Sigmoid colon (tissue), 4 donors: ENCODE measurements around the gene DIP2C.

Source experiments
- CTCF ChIP-seq, 4 experiments: fragments of 450-650 bp in 3 of 4; fragments of 200-600 bp in 1 of 4; IDR thresholded peaks; one replicate each; pipeline ENCODE4 v1.5.1; 2016 to 2019; ENCODE audit warnings: antibody characterized with exemption in 4 of 4, mild to moderate bottlenecking in 3 of 4, moderate library complexity in 2 of 4
- POLR2A ChIP-seq, 2 donors: fragments of 450-650 bp; IDR thresholded peaks; one replicate each; pipeline ENCODE4 v1.6.1; 2016; ENCODE audit warnings: antibody characterized with exemption in 2 of 2, mild to moderate bottlenecking in 2 of 2, moderate library complexity in 2 of 2
- POLR2AphosphoS5 ChIP-seq, 4 donors: sonication (generic); formaldehyde crosslinking; IDR thresholded peaks; one replicate each; pipeline ENCODE4 v1.6.1; 2017; ENCODE audit warnings: antibody characterized with exemption in 4 of 4

DNA sequence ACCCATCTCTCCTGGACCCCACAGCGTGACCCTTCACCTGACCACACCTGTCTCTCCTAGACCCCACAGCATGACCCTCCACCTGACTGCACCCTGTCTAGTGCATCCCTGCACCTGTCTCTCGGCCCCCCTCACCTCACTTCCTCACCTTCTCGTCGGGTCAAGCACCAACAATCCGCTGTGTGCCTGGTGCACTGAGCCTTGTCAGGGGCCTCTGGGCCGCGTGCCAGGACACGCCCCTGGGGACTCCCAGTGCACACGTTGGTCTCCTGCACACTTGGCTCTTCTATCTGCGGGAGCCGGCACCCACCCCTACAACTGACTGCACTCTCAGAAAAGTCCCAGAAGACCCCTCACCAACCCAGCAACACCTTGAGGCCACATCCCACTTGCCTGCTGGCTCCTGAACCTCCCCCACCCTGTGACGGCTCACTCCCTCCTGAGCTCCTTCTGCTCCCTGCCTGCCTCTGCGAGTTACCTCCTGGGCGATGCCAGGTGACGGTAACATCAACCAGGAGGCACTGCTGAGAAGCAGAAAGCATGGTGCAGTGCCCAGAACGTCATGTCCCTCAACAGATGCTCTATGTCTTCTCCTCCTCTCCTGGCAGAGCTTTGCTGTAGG is 147.6 kb downstream of the DIP2C start:
- no peak for TF ChIP-seq POLR2A (IDR thresholded peaks at IDR 0.05)
- no peak for TF ChIP-seq CTCF (IDR thresholded peaks at IDR 0.05)
- TF ChIP-seq POLR2AphosphoS5 (IDR thresholded peaks at IDR 0.05), result no peak
